ENCODE results near the gene OR13J1.
"Not testable (repeated sequence)": the region's sequence is repeated elsewhere in the genome, so short reads cannot be mapped to it uniquely, and the experiment has no call there.

Gene OR13J1

GRCh38 chr9:35905051-35905781, 35.0 kb upstream of the OR13J1 start:
- DNase-seq (ENCODE audit: low read depth), result peak; percentile 41

GRCh38 chr9:35904338-35904737, 34.1 kb upstream of the OR13J1 start:
- DNase-seq (ENCODE audit: low read depth), result no peak

- peak; percentile 29 for DNase-seq (ENCODE audit: low read depth)
Observed at GRCh38 chr9:35903049-35903448, 32.8 kb upstream of the OR13J1 start.

GRCh38 chr9:35899021-35899420, 28.8 kb upstream of the OR13J1 start:
- DNase-seq (ENCODE audit: low read depth), result no peak

GRCh38 chr9:35898337-35898736, 28.1 kb upstream of the OR13J1 start:
- DNase-seq (ENCODE audit: low read depth), result no peak

DNA sequence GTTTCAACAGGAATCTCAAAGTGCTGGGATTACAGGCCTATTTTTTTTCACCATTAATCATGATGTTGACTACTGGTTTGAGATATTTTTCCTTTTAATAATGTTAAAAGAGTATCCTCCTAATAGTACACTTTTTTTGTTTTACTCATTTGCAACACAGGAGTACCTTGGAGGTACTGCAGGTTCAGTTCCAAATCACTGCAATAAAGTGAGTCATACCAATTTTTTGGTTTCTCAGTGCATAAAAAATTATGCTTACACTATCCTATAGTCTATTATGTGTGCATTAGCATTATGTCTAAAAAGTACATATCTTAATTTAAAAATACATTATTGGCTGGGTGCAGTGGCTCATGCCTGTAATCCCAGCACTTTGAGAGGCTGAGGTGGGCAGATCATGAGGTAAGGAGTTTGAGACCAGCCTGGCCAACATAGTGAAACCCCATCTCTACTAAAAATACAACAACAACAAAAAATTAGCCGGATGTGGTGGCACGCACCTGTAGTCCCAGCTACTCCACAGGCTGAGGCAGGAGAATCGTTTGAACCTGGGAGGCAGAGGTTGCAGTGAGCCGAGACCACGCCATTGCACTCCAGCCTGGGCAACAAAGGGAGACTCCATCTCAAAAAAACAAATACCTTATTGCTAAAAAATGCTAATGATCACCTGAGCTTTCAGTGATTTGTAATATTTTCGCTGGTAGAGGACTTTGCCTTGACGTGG, 27.3 kb upstream of the OR13J1 start:
- not testable (repeated sequence) for DNase-seq (ENCODE audit: low read depth)

DNA sequence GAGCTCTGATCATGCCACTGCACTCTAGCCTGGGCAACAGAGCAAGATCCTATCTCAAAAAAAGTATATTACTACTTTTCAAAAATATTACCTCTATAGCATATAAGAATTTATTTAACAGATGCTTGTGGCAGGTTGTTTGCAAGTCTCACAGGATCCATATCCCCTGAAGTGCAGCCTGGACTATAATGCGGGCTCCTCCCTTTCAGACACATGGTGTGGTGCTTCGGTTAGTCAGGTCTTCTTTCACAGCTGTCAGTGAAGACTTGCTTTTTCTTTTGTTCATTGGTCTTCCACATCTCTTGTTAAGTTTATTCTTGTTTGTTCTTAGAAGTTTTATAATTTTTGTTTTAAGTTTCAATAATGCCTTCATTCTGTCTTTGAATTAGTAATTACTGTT, 26.4 kb upstream of the OR13J1 start:
- DNase-seq (ENCODE audit: low read depth), result no peak

DNA sequence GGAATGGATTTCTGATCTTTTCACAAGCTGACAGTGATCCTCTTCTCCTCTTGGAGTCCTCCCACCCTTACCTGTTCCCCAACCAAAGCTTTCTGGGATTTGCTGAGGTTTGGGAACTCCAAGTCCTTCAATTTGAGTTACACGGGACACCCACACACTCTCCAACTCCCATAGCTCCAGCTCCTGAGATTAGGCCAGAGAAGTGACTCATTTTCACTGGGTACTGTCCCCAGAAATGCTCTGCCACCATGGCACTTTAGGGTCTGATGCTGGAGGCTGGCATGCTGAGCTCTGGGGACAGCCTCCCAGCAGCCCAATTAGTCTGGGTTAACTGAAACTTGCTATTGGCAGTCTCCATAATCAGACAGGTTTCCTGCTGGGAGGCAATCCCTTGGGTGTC, 21.9 kb upstream of the OR13J1 start:
- no peak for DNase-seq (ENCODE audit: low read depth)

- peak; percentile 41 for DNase-seq (ENCODE audit: low read depth)
Observed at GRCh38 chr9:35891646-35892045, 21.4 kb upstream of the OR13J1 start.

- DNase-seq (ENCODE audit: low read depth), result not testable (repeated sequence)
Observed at GRCh38 chr9:35884908-35885307, 14.7 kb upstream of the OR13J1 start.

DNA sequence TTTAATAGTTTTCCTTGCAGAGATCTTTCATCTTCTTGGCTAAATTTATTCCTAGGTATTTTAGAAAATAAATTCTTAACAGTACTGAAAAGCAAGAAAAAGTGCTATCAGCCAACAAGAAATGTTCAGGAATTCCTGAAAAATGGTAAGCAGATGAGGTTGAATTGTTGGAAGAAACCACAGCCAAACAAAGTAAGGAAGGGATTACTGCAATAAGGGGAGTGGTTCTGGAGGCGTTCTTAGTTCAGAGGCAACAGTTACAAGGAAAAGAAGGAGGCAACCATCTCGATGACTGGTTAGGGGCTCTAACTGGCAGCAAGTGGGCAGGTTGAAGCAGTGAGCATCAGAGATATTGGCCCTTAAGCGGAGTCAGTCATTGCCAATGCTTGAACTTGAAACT, 12.8 kb upstream of the OR13J1 start:
- no peak for DNase-seq (ENCODE audit: low read depth)

- DNase-seq (ENCODE audit: low read depth), result peak; percentile 60
Observed at GRCh38 chr9:35882263-35882848, 12.2 kb upstream of the OR13J1 start.

DNA sequence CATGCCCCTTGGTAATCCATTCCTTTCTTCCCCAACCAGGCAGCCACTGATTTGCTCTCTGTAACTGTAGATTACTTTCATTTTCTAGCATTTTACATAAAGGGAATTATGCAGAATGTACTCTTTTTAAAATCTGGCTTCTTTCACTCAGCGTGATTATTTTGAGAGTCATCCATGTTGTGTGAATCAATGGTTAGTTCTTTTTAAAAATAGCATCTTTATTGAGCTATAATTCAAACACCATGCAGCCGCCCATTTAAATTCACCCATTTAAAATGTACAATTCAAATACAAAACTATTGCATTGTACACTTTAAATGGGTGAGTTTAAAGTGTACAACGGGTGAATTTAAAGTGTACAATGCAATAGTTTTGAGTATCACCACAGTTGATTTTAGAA, 2.3 kb upstream of the OR13J1 start:
- DNase-seq (ENCODE audit: low read depth), result no peak

DNA sequence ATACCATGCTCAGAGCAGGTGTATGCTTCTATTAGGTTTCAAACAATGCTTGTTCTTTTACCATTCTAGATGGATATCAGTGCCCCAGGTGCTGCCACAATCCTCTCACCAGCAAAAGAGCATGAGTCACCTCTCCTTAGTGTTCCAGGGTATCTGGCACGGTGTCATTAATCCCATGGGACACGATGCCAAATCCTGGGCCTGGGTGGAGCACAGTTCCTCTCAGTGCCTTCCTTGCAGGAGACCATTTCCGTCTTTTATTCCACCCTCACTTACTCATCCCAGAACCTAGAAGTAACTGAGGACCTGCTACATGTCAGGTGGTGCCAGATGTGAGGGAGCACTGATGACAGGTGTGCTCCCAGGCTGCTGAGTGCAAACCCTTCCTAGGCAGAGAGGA, 1.3 kb upstream of the OR13J1 start:
- DNase-seq (ENCODE audit: low read depth), result no peak

DNA sequence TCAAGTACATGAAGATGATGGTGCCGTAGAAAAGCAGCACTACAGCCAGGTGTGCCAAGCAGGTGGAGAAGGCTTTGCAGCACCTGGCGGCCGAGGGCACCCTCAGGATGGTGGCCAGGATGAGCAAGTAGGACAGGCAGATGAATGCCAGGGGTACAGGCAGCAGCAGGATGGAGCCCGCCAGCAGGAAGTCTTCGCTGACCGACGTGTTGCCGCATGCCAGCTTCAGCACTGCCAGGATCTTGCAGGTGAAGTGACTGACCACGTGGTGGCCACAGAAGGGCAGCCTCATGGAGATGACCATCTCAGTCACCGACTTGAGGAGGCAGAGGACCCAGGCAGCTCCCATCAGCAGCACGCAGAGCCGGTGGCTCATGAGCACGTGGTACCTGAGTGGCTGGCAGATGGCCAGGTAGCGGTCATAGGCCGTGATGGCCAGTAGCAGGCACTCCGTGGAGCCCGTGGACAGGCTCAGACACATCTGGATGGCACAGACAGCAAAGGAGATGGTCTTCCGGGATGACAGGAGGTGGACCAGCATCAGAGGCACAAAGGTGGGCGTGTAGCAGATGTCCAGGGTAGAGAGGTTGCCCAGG, 482 bp downstream of the OR13J1 start:
- no peak for DNase-seq (ENCODE audit: low read depth)

GRCh38 chr9:35868933-35869332, 1.3 kb downstream of the OR13J1 start:
- no peak for DNase-seq (ENCODE audit: low read depth)

- no peak for DNase-seq (ENCODE audit: low read depth)
Observed at GRCh38 chr9:35867538-35867937, 2.7 kb downstream of the OR13J1 start.

DNA sequence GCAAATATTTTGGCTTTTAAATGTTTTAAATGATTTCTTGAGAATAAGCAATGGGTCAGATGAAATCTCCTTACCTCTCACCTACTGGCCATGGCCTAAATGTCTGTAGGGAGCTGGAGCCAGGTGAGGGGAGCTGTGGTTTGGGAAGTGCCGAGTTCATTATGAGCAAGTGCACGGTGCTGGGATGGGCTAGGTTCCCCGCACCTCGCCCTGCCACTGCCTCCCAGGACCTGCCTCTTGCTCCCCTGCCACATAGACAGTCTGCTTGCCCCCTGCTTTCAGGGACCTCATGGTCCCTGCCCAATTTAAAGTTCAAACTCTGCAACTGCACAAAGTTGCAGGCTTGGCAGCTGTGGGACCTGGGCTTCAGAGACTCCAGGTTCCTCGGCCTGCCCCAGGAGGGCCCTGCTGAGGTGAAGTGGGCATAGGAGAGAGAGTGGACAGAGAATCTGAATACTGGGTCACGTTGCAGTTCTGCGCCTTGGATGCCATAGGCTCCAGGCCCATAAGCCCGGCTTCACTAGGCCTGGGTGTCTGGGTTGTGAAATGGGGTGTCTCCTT, 5.4 kb downstream of the OR13J1 start:
- no peak for DNase-seq (ENCODE audit: low read depth)

GRCh38 chr9:35863583-35863982, 6.6 kb downstream of the OR13J1 start:
- no peak for DNase-seq (ENCODE audit: low read depth)

DNA sequence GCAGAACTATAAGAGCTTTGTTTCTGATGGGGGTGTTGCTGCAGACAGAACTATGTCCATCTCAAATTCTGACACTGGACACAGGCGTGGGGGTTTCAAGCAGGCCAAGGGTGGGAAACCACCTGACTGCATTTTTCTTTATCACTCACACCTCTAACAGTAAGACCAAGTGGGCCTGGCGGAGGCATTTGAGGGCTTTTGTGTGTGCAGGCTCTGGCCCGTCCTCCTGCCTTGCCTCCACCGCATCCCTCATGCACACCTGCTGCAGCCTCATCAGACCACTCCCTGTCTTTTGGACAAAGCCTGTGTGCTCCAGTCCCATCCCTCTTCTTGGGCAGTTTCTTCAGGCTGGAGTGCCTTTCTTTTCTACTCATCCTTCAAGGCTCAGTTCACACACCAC, 7.9 kb downstream of the OR13J1 start:
- no peak for DNase-seq (ENCODE audit: low read depth)

DNA sequence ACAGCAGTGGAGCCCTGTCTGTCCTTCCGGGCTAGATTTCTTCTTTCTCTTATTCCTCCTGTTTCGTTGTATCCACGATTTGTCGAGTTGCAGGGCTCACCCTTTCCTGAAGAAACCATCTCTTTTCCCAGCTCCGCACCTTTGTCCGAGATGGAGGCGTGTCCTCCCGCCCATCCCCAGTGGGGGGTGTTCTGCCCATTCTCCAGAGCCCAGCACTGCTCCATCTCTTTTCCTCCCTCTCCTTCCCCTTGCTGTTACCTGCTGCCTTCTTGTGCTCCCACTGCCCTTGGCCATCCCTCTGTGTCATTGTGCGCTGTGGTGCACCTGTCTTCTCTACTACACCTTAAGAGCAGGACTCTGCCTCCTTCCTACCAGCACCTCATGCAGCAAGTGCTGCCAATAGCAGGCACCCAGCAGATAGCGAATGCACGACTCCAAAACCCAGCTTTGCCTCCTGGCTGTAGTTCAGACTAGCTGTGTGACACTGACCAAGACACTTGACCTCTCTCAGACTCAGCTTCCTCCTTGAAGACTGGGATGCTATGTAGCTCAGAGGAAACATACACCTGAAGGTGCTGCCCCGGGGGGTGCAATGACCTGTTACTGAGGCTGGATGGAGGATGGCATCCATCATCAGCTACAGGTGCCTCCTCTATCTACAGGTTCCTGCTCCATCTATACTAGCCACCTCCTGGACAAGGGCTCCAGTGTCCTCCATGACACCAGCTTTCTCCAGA, 8.9 kb downstream of the OR13J1 start:
- DNase-seq (ENCODE audit: low read depth), result no peak

DNA sequence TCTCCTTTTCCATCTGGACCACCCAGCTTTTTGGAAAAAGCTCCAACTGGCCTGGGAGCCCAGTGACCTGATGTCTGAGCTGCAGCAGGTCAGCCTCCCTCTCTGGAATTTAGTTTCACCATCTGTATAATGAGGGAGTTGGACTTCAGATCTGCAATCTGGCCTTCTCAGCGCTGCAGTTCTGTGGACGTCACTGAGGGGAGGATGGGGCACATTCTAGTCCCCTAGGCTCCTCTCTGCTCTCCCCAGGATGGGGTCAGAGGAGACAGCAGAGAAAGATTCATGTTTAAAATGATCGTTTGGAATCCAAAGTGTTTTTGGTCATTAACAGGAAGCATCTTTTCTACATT, 10.2 kb downstream of the OR13J1 start:
- no peak for DNase-seq (ENCODE audit: low read depth)

Data from stromal cell of bone marrow (primary cell).